HUES48 (cell line): ENCODE measurements around the gene SKOR2.
A peak's percentile ranks its signal among the peaks of the same experiment; 100 is the strongest.
"Not testable (repeated sequence)": the region's sequence is repeated elsewhere in the genome, so short reads cannot be mapped to it uniquely, and the experiment has no call there.

Experiments
- H3K27ac ChIP-seq: one replicate; pipeline ENCODE4 v1.7.0; 2013; ENCODE audit warnings: low read depth, low read length, inconsistent platforms
- H3K27me3 ChIP-seq: 2 replicates; pipeline ENCODE4 v1.6.1; 2013; ENCODE audit warnings: mild to moderate bottlenecking, low read length; ENCODE audit not compliant: control insufficient read depth, insufficient read depth
- H3K36me3 ChIP-seq: 2 replicates; pipeline ENCODE4 v1.6.1; 2013; ENCODE audit warnings: low read length; ENCODE audit not compliant: control insufficient read depth, insufficient read depth
- H3K4me1 ChIP-seq: 2 replicates; pipeline ENCODE4 v1.6.1; 2013; ENCODE audit warnings: mild to moderate bottlenecking, low read length; ENCODE audit not compliant: control insufficient read depth, insufficient read depth
- H3K4me3 ChIP-seq: 2 replicates; pipeline ENCODE4 v1.5.1; 2013; ENCODE audit warnings: mild to moderate bottlenecking, low read depth, low read length
- H3K9ac ChIP-seq: 2 replicates; pipeline ENCODE4 v1.6.1; 2013; ENCODE audit warnings: mild to moderate bottlenecking, low read depth, low read length, moderate library complexity
- H3K9me3 ChIP-seq: 2 replicates; pipeline ENCODE4 v1.6.1; 2013; ENCODE audit warnings: low read length; ENCODE audit not compliant: control insufficient read depth, insufficient read depth

Gene SKOR2

DNA sequence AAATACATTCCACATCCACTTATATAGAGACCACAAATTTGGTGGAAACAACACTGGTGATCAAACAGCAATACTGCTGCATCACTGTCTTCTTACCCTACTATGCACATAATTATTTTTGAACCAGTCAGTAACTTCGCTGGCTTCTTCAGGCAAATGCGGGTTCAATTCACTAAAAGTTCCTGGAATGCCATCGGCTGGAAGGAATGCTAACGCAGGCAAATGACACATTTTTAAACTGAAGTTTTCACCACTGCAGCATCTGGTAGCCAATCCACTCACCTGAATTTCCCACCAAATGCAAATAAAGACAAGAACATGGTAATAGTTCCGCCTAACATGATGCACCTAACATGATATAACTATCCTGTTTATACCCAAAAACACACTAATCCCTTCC, 91.2 kb downstream of the SKOR2 start:
- Histone ChIP-seq H3K36me3 (peaks cover 15% of the 10 kb centered on the region), H3K9ac (no peak overlapping the region), H3K27ac (no peak overlapping the region), H3K27me3 (no peaks in the 10 kb centered on the region), H3K4me1 (peaks cover 13% of the 10 kb centered on the region; the same call in 1 of the 2 replicates), H3K9me3 (no peaks in the 10 kb centered on the region), H3K4me3 (no peak overlapping the region)

DNA sequence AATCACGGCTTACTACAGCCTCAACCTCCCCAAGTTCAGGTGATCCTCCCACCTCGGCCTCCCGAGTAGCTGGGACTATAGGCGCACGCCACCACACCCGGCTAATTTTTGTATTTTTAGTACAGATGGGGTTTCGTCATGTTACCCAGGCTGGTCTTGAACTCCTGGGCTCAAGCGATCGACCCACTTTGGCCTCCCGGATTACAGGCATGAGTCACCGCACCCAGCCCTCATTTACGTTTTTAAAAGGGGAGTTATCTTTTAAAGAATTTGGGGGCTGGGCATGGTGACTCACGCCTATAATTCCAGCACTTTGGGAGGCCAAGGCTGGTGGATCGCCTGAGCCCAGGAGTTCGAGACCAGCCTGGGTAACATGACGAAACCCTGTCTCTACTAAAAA, 93.1 kb downstream of the SKOR2 start:
- Histone ChIP-seq H3K27ac (peak overlapping the region; percentile 27), H3K4me1 (peaks cover 13% of the 10 kb centered on the region; the same call in 1 of the 2 replicates), H3K36me3 (peaks cover 26% of the 10 kb centered on the region)
- not testable (repeated sequence) for H3K9me3 ChIP-seq, H3K4me3 ChIP-seq, H3K9ac ChIP-seq, H3K27me3 ChIP-seq
